CD4-positive, alpha-beta T cell (primary cell): Measurements from ENCODE around the gene TMIE. TPM values are rescaled to one million over a fixed set of nuclear protein-coding genes. Genes with fewer than 3 reads are reported as not detected.

Experiments used
- ATAC-seq: fragments of 200-7000 bp; cut with Tn5 transposase; one replicate; pipeline ENCODE4 v1.10.0; 2022; ENCODE audit warnings: mild to moderate bottlenecking; ENCODE audit not compliant: poor library complexity
- CTCF ChIA-PET: fragments of 350-600 bp; sonication (Branson Sonifier 250); formaldehyde crosslinking; loops from one replicate; lab custom pipeline; 2021; ENCODE audit warnings: antibody characterized with exemption, inconsistent platforms; lab: Charles Lee
- POLR2A ChIA-PET: fragments of 350-600 bp; sonication (Branson Sonifier 250); formaldehyde crosslinking; loops from one replicate; lab custom pipeline; 2021; ENCODE audit warnings: antibody characterized with exemption, inconsistent platforms; lab: Charles Lee
- DNase-seq, 14 experiments: peaks; one replicate each; pipeline ENCODE4 v3.0.0-alpha.2; 2013 to 2020; ENCODE audit warnings: mixed read lengths in 2 of 14
- H3K27ac ChIP-seq, 2 donors: one replicate each; pipeline versions ENCODE4 v1.5.1 to v1.7.0; 2013; ENCODE audit warnings: low read length in 2 of 2, low read depth in 1 of 2, mild to moderate bottlenecking in 1 of 2
- H3K27me3 ChIP-seq, 2 experiments: 1 replicate in 1 of 2; 2 replicates in 1 of 2; pipeline versions ENCODE4 v1.6.1 to v1.7.0; 2013; ENCODE audit warnings: low read length in 2 of 2, control low read depth in 1 of 2, mild to moderate bottlenecking in 1 of 2, moderate library complexity in 1 of 2; ENCODE audit not compliant: insufficient read depth in 2 of 2, control insufficient read depth in 1 of 2
- H3K36me3 ChIP-seq: one replicate; pipeline ENCODE4 v1.6.1; 2013; ENCODE audit warnings: low read length, control low read depth; ENCODE audit not compliant: insufficient read depth
- H3K4me1 ChIP-seq: one replicate; pipeline ENCODE4 v1.6.1; 2013; ENCODE audit warnings: low read length, control low read depth; ENCODE audit not compliant: insufficient read depth
- H3K4me3 ChIP-seq: one replicate; pipeline ENCODE4 v1.5.1; 2013; ENCODE audit warnings: mild to moderate bottlenecking, low read length, moderate library complexity
- H3K9me3 ChIP-seq, 2 experiments: 1 replicate in 1 of 2; 2 replicates in 1 of 2; pipeline versions ENCODE4 v1.6.1 to v1.7.0; 2013; ENCODE audit warnings: low read length in 2 of 2, mild to moderate bottlenecking in 2 of 2, control low read depth in 1 of 2, moderate library complexity in 1 of 2; ENCODE audit not compliant: control insufficient read depth in 1 of 2, insufficient read depth in 1 of 2
- H3K27ac Mint-ChIP-seq: one replicate; pipeline ENCODE4 v1.8.0; 2020; ENCODE audit warnings: mixed read lengths
- H3K27me3 Mint-ChIP-seq: one replicate; pipeline ENCODE4 v1.8.0; 2021; ENCODE audit warnings: mixed read lengths
- H3K36me3 Mint-ChIP-seq: one replicate; pipeline ENCODE4 v1.8.0; 2021; ENCODE audit warnings: low read depth, mixed read lengths
- H3K4me1 Mint-ChIP-seq: one replicate; pipeline ENCODE4 v1.8.0; 2021; ENCODE audit warnings: low read depth, mixed read lengths
- H3K4me3 Mint-ChIP-seq: one replicate; pipeline ENCODE4 v1.8.0; 2020; ENCODE audit warnings: mild to moderate bottlenecking, mixed read lengths
- H3K9me3 Mint-ChIP-seq: one replicate; pipeline ENCODE4 v1.8.0; 2020; ENCODE audit warnings: mixed read lengths
- intact Hi-C, 2 experiments: fragments of 100-400 bp; cut with DNase I in 1 of 2; cut with micrococcal nuclease in 1 of 2; formaldehyde crosslinking; loops; one replicate each; pipeline versions ENCODE4 v1.15.1 to v1.9.0; 2023 to 2025; cut with DNase I, micrococcal nuclease
- total RNA-seq, 174 experiments: library from RNA in 2 of 174; stranded (reverse) in 2 of 174; gene quantifications; one replicate each; pipeline ENCODE4 v1.2.3 and lab custom pipeline; 2021 to 2026
- TF ChIP-seq, protein P1 (sequence below): fragments of 200-600 bp; IDR thresholded peaks from one replicate; pipeline ENCODE4 v1.8.0; 2022; ENCODE audit warnings: antibody characterized with exemption, mild to moderate bottlenecking

The TMIE gene
- total RNA-seq, 2 experiments from 2014 or later: 0.92 to 1.2 TPM

DNA sequence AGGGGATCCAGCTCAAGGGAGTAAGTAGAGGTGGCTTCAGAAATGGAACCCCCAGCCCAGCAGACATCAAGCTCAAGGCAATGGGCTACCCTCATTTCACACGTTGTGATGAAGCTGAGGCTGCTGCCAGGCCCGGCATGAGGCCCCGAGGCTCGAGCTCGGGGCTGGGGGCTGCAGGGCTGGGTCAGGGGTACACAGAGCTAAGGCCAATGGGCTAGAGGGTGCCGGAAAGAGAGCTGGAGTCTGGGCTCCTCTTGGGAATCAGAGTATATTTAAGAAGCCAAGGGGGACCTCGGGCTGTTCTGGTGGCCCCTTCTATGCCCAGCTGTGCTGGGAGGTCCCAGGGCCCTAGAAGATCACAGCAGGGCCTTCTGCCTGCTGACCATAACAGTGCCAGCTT lies 9.0 kb downstream of the TMIE start:
- peaks cover 5% of the 10 kb centered on the region for H3K36me3 Mint-ChIP-seq
- no peaks in the 10 kb centered on the region for H3K27me3 ChIP-seq
- H3K36me3 ChIP-seq: no peaks in the 10 kb centered on the region
- intact Hi-C loops: no loop called here
- TF ChIP-seq, protein P1, sequence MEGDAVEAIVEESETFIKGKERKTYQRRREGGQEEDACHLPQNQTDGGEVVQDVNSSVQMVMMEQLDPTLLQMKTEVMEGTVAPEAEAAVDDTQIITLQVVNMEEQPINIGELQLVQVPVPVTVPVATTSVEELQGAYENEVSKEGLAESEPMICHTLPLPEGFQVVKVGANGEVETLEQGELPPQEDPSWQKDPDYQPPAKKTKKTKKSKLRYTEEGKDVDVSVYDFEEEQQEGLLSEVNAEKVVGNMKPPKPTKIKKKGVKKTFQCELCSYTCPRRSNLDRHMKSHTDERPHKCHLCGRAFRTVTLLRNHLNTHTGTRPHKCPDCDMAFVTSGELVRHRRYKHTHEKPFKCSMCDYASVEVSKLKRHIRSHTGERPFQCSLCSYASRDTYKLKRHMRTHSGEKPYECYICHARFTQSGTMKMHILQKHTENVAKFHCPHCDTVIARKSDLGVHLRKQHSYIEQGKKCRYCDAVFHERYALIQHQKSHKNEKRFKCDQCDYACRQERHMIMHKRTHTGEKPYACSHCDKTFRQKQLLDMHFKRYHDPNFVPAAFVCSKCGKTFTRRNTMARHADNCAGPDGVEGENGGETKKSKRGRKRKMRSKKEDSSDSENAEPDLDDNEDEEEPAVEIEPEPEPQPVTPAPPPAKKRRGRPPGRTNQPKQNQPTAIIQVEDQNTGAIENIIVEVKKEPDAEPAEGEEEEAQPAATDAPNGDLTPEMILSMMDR: no peak
- no peak overlapping the region for H3K27ac ChIP-seq
- H3K4me1 ChIP-seq: peaks cover under 1% of the 10 kb centered on the region
- H3K4me3 Mint-ChIP-seq: no peak overlapping the region
- H3K27ac Mint-ChIP-seq: no peak overlapping the region
- DNase-seq: peak in 2 of 14 experiments; percentile 3 to 22
- ATAC-seq: no peak
- no peaks in the 10 kb centered on the region for H3K9me3 Mint-ChIP-seq
- no peaks in the 10 kb centered on the region for H3K4me1 Mint-ChIP-seq
- ChIA-PET CTCF (no interaction called here), POLR2A (interaction anchor here (0.8 kb wide), 1 partner anchor 172 kb away, joined by 3 read pairs; no protein-coding TSS in a partner anchor)
- no peak overlapping the region for H3K4me3 ChIP-seq
- no peaks in the 10 kb centered on the region for H3K27me3 Mint-ChIP-seq
- no peaks in the 10 kb centered on the region for H3K9me3 ChIP-seq

DNA sequence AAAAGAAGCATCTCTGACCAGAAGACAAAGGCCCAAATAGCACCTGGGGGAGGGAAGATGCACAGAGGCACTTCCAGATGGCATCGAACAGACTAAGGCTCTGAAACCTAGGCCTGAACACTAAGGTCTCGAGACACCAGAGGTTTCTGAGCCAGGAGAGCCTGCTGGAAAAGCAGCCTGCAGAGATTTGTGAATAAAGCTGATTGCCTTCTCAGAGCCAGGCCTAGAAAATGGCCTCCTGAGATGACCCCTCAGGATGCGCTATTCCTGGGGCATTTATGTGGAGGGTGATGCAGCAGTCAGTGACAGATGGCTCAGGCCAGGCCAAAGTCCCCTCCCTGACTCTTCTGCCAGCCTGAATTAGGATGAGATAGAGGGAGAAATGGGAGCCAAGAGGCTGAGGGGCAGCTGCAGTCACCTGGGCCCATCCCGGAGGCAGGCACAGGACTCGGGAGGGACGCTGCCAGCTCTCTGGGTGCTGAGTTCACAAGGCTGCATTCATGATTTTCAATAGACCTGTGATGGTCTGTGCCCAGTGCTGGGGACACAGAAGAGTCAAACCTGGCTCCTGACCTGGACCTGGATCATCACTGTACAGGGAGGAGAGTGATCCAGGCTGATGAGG lies 9.6 kb downstream of the TMIE start:
- no peaks in the 10 kb centered on the region for H3K9me3 Mint-ChIP-seq
- TF ChIP-seq, protein P1: no peak
- peaks cover 5% of the 10 kb centered on the region for H3K36me3 Mint-ChIP-seq
- no peaks in the 10 kb centered on the region for H3K4me1 ChIP-seq
- CTCF ChIA-PET: no interaction called here
- no peak overlapping the region for H3K4me3 Mint-ChIP-seq
- no peak overlapping the region for H3K27ac Mint-ChIP-seq
- H3K27me3 ChIP-seq: no peaks in the 10 kb centered on the region
- H3K27ac ChIP-seq: no peak overlapping the region
- no peaks in the 10 kb centered on the region for H3K36me3 ChIP-seq
- POLR2A ChIA-PET: interaction anchor here (0.8 kb wide), 1 partner anchor 172 kb away, joined by 3 read pairs; no protein-coding TSS in a partner anchor
- no peak overlapping the region for H3K4me3 ChIP-seq
- peak in 1 of 14 experiments; percentile 21 for DNase-seq
- no peaks in the 10 kb centered on the region for H3K4me1 Mint-ChIP-seq
- H3K27me3 Mint-ChIP-seq: no peaks in the 10 kb centered on the region
- ATAC-seq: no peak
- H3K9me3 ChIP-seq: no peaks in the 10 kb centered on the region
- intact Hi-C loops: no loop called here

DNA sequence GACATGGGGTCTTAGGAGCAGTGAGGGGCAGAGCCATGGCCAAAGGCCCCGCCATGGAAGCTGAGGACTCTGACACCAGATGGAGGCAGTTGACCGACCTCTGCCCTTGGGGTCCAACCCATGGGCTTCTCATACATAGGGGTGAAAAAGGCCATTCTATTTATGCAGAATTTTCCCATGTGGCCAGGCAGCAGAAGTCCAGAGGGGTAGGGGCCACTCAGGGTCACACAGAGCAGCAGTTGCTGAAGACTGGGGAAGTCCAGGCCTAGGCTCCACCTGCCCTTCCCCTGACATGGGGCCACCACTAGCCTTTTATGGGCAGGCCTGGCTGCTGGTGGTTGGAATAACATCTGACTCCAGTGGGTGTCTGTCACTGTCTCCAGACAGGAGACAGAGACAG lies 10.1 kb downstream of the TMIE start:
- peak in 1 of 14 experiments; percentile 19 for DNase-seq
- H3K9me3 ChIP-seq: no peaks in the 10 kb centered on the region
- no peak for ATAC-seq
- Mint-ChIP-seq H3K27ac (no peak overlapping the region), H3K36me3 (peaks cover 5% of the 10 kb centered on the region), H3K4me3 (no peak overlapping the region), H3K9me3 (no peaks in the 10 kb centered on the region), H3K27me3 (no peaks in the 10 kb centered on the region), H3K4me1 (no peaks in the 10 kb centered on the region)
- H3K36me3 ChIP-seq: no peaks in the 10 kb centered on the region
- intact Hi-C loops: no loop called here
- no peaks in the 10 kb centered on the region for H3K4me1 ChIP-seq
- H3K27me3 ChIP-seq: no peaks in the 10 kb centered on the region
- TF ChIP-seq, protein P1: no peak
- POLR2A ChIA-PET: no interaction called here
- CTCF ChIA-PET: no interaction called here
- no peak overlapping the region for H3K4me3 ChIP-seq
- no peak overlapping the region for H3K27ac ChIP-seq
